ENCODE data around the gene IFFO2. TPM values are rescaled to one million over a fixed set of nuclear protein-coding genes. Genes with fewer than 3 reads are reported as not detected.

The IFFO2 gene
- total and polyA plus RNA-seq, 2 of the 8 experiments (the other 6 are each of a cell fraction or from before 2014, with no cell fraction given), result 6.6 to 10.4 TPM

GRCh38 chr1:18922319-18922726 is 34.2 kb downstream of the IFFO2 start:
- Histone ChIP-seq H4K5ac (ENCODE audit: insufficient read length, low read depth, low read length) (no peak overlapping the region), H3K9ac (replicated peaks in 1 of 4; ENCODE audit: extremely low read depth in 1 of 4, low read depth in 3 of 4, low read length in 3 of 4) (no peak overlapping the region), H2AK5ac (ENCODE audit: low read depth, low read length) (no peak overlapping the region), H2BK5ac (ENCODE audit: low read depth, low read length) (peak overlapping the region; percentile 75; the same call in 1 of the 2 replicates), H3K36me3 (ENCODE audit: control insufficient read depth in 2 of 4, insufficient read depth in 4 of 4, low read length in 3 of 4) (no peaks in the 10 kb centered on the region), H3K27ac (ENCODE audit: low read depth, low read length) (no peak overlapping the region), H3K4me3 (ENCODE audit: extremely low read depth in 1 of 4, insufficient read depth in 2 of 4, low read depth in 3 of 4, low read length in 4 of 4) (no peak overlapping the region), H3K79me2 (ENCODE audit: control insufficient read depth in 1 of 2, insufficient read depth in 2 of 2, low read length in 2 of 2) (no peaks in the 10 kb centered on the region), H3K14ac (ENCODE audit: insufficient read length) (no peak overlapping the region), H2BK12ac (ENCODE audit: low read depth, low read length) (peak overlapping the region; percentile 50; the same call in 1 of the 2 replicates), H4K8ac (ENCODE audit: extremely low read depth, insufficient read depth, low read length) (no peak overlapping the region; the same call in 1 of the 2 replicates), H2BK20ac (ENCODE audit: low read length) (no peak overlapping the region), H3K9me3 (ENCODE audit: insufficient read depth in 2 of 2, low read depth in 1 of 2, low read length in 1 of 2) (no peaks in the 10 kb centered on the region), H3K4me2 (ENCODE audit: insufficient read depth in 1 of 2, low read depth in 2 of 2, low read length in 2 of 2) (no peak overlapping the region), H3K4me1 (replicated peaks in 1 of 4; ENCODE audit: control insufficient read depth in 3 of 4, insufficient read depth in 4 of 4, low read length in 3 of 4) (peaks cover 0 to 15% (median 8%) of the 10 kb centered on the region in 4 experiments; a peak in 6 of 7 replicates), H3K18ac (ENCODE audit: extremely low read depth, low read length) (peak overlapping the region; percentile 6; the same call in 1 of the 2 replicates), H2BK120ac (replicated peaks; ENCODE audit: low read depth, low read length) (no peak overlapping the region), H3K4ac (replicated peaks; ENCODE audit: insufficient read length, low read depth, low read length) (peak overlapping the region; percentile 27), H4K20me1 (replicated peaks in 1 of 2; ENCODE audit: control insufficient read depth in 1 of 2, insufficient read depth in 2 of 2, low read length in 2 of 2) (no peaks in the 10 kb centered on the region), H4K91ac (replicated peaks; ENCODE audit: insufficient read length, low read length) (peak overlapping the region; percentile 15), H3K27me3 (replicated peaks in 1 of 4; ENCODE audit: control insufficient read depth in 3 of 4, extremely low read depth in 1 of 4, insufficient read depth in 3 of 4, low read length in 3 of 4) (no peaks in the 10 kb centered on the region), H2AFZ (ENCODE audit: low read length) (no peak overlapping the region), H2BK15ac (ENCODE audit: low read length) (no peak overlapping the region), H3K79me1 (ENCODE audit: low read depth, low read length) (0 out of 2 replicates have a peak, but pooled peaks cover 3% of the 10 kb centered on the region), H3K23me2 (ENCODE audit: low read depth, low read length) (peaks cover 7% of the 10 kb centered on the region; the same call in 1 of the 2 replicates), H3K56ac (replicated peaks; ENCODE audit: insufficient read length, low read depth, low read length) (no peak overlapping the region), H3K23ac (ENCODE audit: insufficient read length) (no peak overlapping the region)
- ChIA-PET CTCF (ENCODE audit: partially characterized antibody) (interaction anchor here (1.1 to 3.9 kb wide), 7 partner anchors 9 to 60 kb away, joined by 3 to 37 read pairs (median 5); no protein-coding TSS in a partner anchor), POLR2A (ENCODE audit: partially characterized antibody) (interaction anchor here (0.7 to 2.0 kb wide), 4 partner anchors 19 to 339 kb away, joined by 3 to 7 read pairs (median 3); partner anchors contain the start of genes ALDH4A1 and IFFO2)
- no peak for TF ChIP-seq SAP30 (IDR thresholded peaks at IDR 0.05; ENCODE audit: insufficient read depth, insufficient replicate concordance, low read length)
- no peak for TF ChIP-seq BRCA1 (IDR thresholded peaks at IDR 0.05; ENCODE audit: low read depth, low read length)
- no peak for TF ChIP-seq GABPA (IDR thresholded peaks at IDR 0.05; ENCODE audit: borderline replicate concordance, insufficient read depth, low read length)
- DNase-seq (ENCODE audit: low read depth in 1 of 2, low spot score in 2 of 2) (no peak), FAIRE-seq (no peak)
- WGBS, 2 experiments (ENCODE audit: extremely low coverage in 1 of 2, insufficient coverage in 1 of 2, insufficient read length in 1 of 2, insufficient replicate concordance in 2 of 2, low coverage in 1 of 2, low lambda C conversion rate in 2 of 2, missing lambda C conversion rate in 1 of 2), result 87% methylated on average over 8 of the region's 8 CpGs; no CpG with 5 or more reads in 1 of the 2 experiments
